Measurements from ENCODE around the gene RANBP10.
"Not testable (repeated sequence)": the region's sequence is repeated elsewhere in the genome, so short reads cannot be mapped to it uniquely, and the experiment has no call there.

RANBP10 gene

GRCh38 chr16:67806428-67807147, at the start of gene RANBP10, which contains the start of gene TSNAXIP1:
Gene RANBP10, minus strand, starts transcription at chr16:67806560. Its CDS starts 24 bp downstream, at chr16:67806536.
Gene TSNAXIP1, plus strand, starts transcription at chr16:67806889. Its CDS starts 261 bp downstream, at chr16:67807150.
- peak; percentile 96 for FAIRE-seq

- no peak for FAIRE-seq
Observed at GRCh38 chr16:67855789-67856188, 49.4 kb upstream of the RANBP10 start.

- FAIRE-seq = no peak
Observed at GRCh38 chr16:67853670-67854069, 47.3 kb upstream of the RANBP10 start.

GRCh38 chr16:67848118-67848517, 41.8 kb upstream of the RANBP10 start:
- FAIRE-seq = no peak

GRCh38 chr16:67847064-67847861, 40.9 kb upstream of the RANBP10 start, which contains the start of gene CENPT:
Gene CENPT, minus strand, starts transcription at chr16:67847693. Its CDS starts 13,834 bp downstream, at chr16:67833859.
- FAIRE-seq = no peak

GRCh38 chr16:67846320-67847063, 40.1 kb upstream of the RANBP10 start, which contains the start of gene NUTF2:
Gene NUTF2, plus strand, starts transcription at chr16:67846933. Its CDS starts 18,198 bp downstream, at chr16:67865131.
- FAIRE-seq = peak; percentile 95

GRCh38 chr16:67846063-67846319, 39.6 kb upstream of the RANBP10 start:
- FAIRE-seq = no peak

- FAIRE-seq = no peak
Observed at GRCh38 chr16:67845291-67846062, 39.1 kb upstream of the RANBP10 start.

GRCh38 chr16:67844497-67844896, 38.1 kb upstream of the RANBP10 start:
- FAIRE-seq = no peak

- no peak for FAIRE-seq
Observed at GRCh38 chr16:67843343-67843765, 37.0 kb upstream of the RANBP10 start.

GRCh38 chr16:67842509-67843342, 36.4 kb upstream of the RANBP10 start:
- FAIRE-seq = no peak

GRCh38 chr16:67841816-67842508, 35.6 kb upstream of the RANBP10 start, which contains the start of gene THAP11:
Gene THAP11, plus strand, starts transcription at chr16:67842320. Its CDS starts 235 bp downstream, at chr16:67842555.
- FAIRE-seq = peak; percentile 72

GRCh38 chr16:67841198-67841815, 34.9 kb upstream of the RANBP10 start:
- no peak for FAIRE-seq

- no peak for FAIRE-seq
Observed at GRCh38 chr16:67837811-67838210, 31.5 kb upstream of the RANBP10 start.

GRCh38 chr16:67837190-67837589, 30.8 kb upstream of the RANBP10 start:
- not testable (repeated sequence) for FAIRE-seq

- no peak for FAIRE-seq
Observed at GRCh38 chr16:67834242-67834614, 27.9 kb upstream of the RANBP10 start.

GRCh38 chr16:67833415-67834241, 27.3 kb upstream of the RANBP10 start:
- peak; percentile 25 for FAIRE-seq

- no peak for FAIRE-seq
Observed at GRCh38 chr16:67833030-67833414, 26.7 kb upstream of the RANBP10 start.

- FAIRE-seq = no peak
Observed at GRCh38 chr16:67828651-67829050, 22.3 kb upstream of the RANBP10 start.
